Left renal cortex interstitium (tissue), 4 donors: Measurements from ENCODE around the gene DSCAML1. TPM values are rescaled to one million over a fixed set of nuclear protein-coding genes. Genes with fewer than 3 reads are reported as not detected.

ENCODE experiments used
- DNase-seq, 4 donors: peaks; one replicate each; pipeline ENCODE4 v3.0.0-alpha.2; 2013; ENCODE audit warnings: low read depth in 4 of 4, low spot score in 2 of 4, missing footprints in 1 of 4
- polyA plus RNA-seq, 4 donors: library from polyadenylated mRNA; unstranded; fragments of 120-200 nt; gene quantifications; one replicate each; pipeline ENCODE4 v1.2.1, GENCODE V29; 2013; ENCODE audit not compliant: insufficient read length in 4 of 4

DSCAML1 gene
- polyA plus RNA-seq, 4 donors, result 1.3 to 4.0 (median 2.0) TPM

DNA sequence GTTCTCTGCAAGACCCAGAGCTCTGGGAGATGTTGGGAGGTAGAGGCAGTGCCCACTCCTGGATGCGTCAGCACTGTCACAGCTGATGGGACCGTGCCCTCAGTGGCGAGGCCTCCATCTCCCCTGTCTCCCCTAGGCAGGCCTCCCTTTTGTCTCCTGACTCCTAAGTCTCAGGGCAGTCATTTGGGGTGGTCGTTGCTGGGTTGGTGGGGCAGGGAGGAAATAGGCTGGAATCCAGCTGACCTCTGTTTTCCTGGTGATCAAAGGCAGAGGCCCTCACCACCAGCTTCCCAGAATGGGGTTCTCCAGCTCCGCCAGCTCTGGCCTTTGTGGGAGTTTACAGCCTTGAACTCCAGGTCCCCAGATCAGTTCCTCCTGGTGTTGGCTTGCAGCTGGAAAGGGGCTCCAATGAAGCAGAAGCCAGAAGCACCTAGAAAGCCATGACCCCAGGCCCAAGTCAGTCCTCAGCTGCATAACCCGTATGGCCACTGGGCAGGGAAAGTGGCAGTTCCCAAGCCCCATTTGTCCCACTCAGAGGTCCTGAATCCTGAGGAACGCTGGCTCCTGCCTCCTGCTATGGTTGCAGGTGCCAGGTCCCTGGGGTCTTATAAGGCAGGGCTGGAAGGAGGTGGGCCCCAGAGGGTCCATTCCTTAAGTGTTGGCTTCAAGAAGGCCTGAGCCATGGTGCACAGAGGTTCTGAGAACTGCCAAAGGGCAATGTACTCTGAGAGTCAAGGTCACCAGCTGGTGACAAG lies 34.8 kb upstream of the DSCAML1 start:
- no peak for DNase-seq

DNA sequence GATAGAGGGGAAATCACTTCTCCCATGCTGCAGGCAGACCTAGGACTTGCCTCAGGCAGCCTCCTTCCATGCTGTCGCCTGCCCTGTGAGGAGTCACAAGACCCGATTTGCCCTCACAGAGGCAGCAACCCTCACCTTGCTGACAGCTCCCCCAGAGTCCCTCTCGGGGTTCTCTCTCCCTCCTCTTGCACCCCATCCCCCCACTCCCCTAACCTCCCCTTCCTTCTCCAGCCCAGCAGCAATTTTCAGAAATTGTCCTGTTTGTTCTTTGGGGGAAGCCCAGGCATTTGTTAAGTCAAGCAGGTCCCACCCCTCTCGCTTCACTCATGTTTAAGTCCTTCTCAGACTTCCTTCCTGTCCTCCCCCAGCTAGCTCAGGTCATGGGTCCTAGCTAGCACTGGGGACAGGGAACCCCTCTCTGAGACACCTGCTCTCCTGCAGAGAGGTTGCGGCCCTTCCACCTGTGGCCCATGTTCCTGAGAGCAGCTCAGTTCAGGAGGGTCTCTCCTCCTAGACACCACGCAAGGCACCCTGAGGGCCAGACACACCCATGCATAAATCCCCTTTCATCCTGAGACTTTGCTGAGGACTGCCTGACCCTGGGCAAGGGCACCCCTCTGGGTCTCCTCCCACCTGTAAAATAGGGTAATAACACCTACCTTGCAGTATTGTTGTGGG lies 33.8 kb upstream of the DSCAML1 start:
- DNase-seq, result no peak

DNA sequence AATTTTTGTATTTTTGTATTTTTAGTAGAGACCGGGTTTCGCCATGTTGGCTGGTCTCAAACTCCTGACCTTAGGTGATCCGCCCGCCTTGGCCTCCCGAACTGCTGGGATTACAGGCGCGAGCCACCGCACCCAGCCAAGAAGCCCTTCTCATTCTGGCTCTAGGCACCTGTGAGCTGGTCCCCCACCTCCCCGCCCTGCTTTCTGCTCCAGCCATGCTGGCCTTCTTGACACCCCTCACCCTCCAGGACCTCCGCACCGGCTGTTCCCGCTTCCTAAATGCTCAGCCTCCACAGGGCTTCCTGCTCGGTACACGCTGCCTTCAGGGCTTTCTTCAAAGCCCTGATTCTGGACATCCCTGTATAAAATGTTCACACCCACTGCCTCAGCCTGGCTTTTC lies 33.1 kb upstream of the DSCAML1 start:
- DNase-seq, result no peak

DNA sequence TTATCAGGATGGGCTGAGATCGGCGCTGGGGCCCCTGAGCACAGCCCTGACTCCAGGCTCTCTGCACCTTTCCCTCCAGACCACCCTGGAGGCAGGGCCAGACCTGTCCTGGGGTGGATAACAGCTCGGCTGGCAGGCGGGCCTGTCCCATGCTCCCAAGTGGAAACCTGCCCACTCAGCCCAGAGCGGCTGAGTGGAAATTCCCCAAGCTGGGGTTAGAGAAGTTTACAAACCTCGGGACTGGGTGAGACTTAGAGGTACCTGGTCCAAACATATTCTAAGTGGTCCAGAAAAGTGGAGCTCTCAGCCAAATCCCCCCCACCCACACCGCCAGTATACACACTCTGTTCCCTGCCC lies 32.3 kb upstream of the DSCAML1 start:
- DNase-seq, result no peak

DNA sequence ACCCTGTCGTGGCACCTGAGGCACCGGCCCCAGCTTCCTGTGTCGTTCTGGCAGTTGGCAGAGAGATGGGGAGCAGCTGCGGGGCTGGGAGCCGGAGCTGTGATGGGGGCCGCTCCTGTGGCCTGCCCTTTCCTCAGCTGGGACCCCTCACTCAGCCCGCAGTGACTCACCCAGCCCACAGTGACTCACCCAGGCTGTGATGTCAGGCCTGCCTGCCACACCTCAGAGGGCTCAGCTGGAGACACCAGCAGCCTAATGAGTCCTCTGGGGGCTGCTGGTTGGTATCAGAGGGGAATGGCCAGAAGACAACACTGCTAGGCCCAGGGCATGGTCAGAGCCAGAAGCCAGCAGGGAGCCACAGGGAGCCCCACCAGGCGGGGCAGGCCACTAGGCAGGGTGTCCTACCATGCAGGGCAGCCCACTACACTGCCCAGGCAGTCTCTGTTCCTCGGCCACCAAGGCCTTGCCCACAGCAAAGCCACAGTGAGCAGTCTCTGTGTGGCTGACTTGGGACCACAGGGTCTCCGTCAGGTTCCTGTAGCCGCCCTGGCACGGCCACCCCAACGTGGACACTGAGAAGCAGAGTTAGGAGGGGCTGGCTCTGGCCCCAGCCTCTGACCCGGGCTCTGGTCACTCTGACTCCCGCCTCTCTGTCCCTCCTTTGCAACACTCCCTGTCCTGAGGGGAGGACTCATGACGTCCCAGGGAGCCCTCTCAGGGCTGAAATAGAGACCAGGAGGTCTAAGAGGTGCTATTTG lies 31.8 kb upstream of the DSCAML1 start:
- DNase-seq, result no peak

DNA sequence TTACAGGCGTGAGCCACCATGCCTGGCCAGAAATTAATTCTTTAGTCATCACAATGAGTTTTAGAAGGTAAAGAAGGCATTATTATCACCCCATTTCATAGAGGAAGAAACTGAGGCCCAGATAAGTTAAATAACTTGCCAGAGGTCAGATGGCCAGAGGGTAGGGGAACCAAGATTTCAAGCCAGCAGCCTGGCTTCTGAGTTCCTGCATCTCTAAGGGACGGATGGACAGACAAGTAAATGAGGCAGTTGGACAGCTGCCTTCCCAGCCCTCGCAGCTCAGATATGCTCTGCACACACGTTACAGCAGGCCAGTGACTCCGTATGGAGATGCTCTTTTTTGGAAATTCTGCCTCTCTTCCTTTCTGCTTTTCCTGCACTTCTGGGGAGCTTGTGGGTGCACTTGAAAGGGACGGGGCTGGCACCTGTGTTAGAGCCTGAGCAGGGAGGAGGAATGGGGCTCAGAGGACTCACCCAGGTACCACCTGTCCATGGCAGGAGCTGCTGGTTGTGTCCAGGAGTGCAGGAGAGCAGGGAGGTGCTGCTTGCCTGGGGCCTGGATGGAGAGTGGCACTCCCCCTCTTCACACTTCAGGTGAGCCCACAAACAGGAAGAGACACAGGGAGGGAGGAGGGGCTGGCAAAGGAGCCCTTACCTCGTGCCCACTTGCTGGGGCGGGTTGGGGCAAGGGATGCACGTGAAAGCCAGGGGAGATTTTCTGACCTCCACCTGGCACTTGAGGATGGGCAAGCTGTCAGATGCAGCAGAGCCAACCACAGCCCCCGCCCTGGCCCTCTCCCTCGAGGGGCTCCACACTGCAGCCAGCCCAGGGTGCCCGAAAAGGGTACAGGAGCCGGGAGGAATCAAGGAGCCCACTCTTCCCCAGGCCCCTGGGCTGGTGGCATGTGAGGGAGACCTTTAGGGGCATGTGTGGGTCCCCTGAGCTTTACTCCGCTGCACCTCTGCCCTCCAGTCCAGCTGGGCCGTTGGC lies 30.8 kb upstream of the DSCAML1 start:
- DNase-seq, result no peak

DNA sequence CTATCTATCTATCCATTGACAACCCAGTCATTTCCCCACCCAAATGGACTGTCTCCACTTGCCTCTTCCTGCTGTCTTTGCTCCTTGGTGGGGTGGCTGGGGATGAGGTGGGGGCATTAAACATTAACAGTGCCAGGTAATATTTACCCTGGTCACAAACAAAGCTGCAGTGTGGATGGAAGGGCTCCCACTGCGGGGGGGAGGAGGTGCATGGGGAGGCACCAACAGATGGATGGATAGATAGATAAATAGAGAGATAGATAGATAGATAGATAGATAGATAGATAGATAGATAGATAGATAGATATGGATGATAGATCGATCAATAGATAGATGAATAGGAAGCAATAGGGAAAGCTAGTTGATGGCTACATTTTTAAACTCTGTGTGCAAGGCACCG lies 29.8 kb upstream of the DSCAML1 start:
- no peak for DNase-seq

DNA sequence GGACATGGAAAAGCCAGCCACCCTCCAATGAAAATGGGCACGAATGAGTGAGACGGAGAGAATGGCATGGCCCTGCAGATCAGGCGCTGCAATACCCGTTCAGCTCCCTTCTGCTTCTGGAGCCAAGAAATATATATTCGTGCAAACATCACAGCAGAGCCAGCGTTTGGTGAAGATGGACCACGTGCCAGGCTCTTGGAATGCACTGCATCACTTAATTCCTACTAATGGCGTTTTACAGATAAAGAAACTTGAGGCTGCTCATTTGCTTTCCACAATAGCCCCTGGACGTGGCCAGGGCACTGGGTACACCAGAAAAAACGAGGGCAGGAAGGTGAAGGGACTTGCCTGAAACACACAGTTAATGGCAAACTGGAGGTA lies 29.2 kb upstream of the DSCAML1 start:
- DNase-seq, result no peak

DNA sequence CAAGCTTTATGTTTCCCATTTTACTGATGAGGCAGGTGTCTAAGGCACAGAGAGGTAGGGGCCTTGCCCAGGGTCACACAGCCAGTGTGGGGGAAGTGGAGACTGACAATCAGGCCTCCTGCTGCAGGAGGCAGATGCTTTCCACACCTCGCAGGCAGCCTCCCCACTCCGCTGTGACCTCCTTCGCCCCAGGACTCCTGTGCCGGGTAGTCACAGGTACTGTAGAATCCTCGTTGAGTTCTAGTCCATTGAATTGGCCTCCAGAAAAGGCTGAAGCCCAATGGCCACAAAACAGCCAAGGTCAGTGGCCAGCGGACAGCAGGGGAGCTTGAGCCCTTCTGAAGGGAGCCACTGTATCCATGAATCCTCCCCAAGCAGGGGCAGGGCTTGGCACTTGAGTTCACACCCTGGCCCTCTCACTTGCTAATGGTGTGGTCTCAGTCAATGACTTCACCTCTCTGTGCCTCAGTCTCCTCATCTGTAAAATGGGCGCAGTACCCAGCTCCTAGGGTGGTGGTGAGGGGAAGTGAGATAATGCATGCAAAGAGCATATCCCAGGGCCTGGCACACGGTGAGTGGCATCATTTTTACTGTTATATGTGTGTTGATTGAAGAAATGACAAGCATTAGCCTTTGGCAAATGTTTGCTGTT lies 28.6 kb upstream of the DSCAML1 start:
- no peak for DNase-seq

DNA sequence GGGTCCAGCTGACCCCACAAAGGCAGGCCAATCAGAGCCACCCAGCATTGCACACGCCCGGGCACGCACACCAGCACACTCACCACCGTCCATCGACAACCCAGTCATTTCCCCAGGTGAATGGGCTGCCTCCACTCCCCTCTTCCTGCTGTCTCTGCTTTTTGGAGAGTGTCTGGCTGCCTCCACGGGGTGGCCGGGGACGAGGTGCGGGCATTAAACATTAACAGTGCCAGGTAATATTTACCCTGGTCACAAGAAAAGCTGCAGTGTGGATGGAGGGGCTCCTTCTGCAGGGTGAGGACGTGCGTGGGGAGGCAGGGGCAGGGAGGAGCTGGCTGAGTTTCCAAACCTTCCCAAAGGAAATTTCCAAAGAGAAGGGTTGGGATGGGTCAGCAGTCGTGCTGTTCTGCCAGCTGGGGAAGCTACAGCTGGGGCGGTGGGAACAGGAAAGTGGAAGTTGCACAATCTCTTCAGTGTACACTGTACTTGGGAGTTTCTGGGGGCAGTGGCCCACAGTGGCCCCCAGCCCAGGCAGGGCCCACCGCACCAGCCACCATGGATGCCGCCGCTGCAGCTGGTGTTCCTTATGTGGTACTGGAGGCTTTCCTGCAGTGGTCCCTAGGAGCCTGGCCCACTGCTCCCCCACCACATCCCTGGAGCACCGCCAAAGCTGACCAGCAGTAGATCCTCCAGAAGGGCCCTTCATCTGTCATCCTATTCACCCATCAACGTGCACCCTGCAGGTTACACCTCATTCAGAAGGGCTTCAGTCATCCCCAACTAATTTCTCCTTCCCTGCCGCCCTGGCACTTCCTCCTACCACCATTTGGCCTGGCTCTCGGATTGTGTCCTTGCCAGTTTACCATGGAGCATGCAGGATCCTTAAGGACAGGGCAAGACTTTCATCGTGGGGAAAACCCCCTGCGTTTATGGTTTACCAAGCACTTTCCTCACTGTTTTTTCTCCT lies 27.8 kb upstream of the DSCAML1 start, which contains the start of gene FXYD2:
Gene FXYD2 (minus strand): TSS at position 174 of the 967 bp plus-strand sequence. CDS start 66 bp downstream, at position 108.
- DNase-seq, result no peak

DNA sequence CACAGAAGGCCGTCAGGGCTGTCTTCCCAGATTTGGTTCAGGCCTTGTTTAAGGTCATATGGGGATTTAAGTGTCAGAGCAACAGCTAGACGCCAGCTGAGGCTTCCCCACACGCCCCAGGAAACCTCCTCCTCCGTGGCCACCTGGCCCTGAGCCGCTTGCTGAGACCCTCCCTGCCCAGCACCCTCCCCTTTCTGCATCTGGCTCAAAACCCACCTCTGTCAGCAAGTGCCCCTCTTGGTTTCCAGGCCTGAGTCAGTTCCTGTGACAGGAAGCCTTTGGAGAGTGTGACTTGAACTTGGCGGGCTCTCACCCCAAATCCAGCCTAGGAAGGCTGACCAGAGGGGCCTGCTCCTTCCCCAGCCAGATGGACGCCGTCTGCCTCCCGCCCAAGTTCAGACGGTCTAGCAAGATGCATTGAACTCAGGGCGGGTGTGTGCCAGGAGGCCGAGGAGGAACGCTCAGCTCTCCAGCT lies 27.0 kb upstream of the DSCAML1 start:
- no peak for DNase-seq

DNA sequence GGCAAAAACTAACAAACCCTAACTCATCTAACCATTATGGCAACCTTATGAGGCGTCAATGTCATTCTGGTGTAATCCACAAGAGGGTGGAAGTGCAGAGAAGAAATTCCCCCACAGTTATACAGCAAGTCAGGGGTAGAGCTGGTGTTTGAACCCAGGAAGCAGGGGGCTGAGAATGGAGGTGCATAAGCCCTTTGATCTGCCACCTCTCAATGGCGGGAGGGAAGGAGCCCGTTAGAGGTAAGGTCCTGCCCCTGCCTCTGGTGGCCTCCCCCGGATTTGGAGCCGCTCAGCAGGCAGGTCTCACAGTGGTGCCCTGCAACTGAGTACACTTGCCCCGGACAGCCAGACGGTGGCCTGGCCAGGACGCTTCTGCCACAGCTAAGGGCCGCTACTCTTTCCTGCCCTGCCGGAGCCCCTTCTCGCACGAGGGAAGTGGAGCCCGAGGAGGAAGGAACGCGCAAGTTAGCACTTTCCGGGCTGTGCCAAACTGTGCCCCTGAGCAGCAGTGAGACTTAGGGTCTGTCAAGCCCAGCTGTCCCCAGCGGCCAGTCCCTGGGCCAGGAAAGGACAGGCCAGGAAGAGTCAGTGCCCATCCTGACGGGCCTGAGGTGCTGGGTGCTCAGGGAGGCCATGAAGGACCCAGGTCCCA lies 26.4 kb upstream of the DSCAML1 start:
- DNase-seq, result no peak

DNA sequence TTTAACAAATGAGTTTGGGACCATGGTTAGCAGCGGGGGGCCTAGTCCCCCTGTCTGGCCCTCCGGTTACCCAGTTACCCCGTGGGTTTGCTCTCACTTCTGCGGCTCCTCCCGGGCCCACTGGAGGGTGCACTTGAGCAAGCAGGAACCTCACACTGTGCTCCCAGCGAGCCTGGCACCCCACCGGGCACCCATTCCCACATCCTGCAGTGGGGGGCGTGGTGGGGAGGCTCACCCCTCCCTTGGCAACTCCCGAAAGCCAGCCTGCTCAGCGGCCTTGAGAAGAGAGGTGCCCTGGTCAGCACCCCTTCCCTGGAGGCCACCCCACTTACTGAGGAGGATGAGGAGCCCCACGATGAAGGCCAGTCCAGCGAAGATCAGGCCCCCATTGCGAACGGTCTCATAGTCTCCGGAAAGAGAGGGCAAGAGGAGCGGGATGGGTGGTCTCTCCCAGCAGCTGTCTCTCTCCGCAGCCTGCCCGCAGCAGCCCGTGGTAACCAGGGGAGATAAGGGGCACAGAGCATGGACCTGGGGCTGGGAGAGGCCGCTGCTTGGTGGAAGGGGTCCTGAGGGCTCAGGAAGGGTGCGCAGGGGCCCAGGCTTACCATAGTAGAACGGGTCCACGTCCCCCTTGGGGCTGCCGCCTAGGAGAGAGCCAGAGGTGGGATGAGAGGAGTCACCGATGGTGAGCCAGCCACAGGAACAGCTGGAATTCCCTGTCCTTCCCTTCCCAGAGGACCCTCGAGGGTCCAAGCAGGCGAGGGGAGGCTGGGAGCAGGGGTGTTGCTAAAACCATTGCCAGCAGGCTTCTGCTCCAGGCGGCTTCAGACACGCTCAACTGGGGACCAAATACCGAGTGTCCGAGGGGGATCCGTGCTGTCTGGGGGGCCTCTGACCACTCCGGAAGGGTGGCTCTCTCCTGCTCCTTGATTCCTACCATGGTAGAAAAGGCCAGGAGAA lies 25.3 kb upstream of the DSCAML1 start:
- no peak for DNase-seq

DNA sequence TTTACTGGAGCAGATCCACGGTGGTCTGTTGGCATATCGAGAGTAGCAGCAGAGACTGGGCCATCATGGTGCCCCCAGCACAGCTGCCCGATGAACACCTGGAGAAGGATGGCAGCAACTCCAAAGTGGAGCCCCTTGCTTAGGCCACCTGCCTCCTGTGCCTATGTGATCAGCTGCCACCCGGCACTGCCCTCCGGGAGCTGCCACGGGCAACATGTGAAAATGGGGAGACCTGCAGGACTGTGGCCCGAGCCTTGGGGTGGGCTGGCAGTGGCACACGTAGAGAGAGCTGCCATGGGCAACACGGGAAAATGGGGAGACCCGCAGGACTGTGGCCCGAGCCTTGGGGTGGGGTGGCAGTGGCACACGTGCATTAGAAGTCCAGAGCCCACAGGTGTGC lies 24.4 kb upstream of the DSCAML1 start:
- DNase-seq, result no peak

DNA sequence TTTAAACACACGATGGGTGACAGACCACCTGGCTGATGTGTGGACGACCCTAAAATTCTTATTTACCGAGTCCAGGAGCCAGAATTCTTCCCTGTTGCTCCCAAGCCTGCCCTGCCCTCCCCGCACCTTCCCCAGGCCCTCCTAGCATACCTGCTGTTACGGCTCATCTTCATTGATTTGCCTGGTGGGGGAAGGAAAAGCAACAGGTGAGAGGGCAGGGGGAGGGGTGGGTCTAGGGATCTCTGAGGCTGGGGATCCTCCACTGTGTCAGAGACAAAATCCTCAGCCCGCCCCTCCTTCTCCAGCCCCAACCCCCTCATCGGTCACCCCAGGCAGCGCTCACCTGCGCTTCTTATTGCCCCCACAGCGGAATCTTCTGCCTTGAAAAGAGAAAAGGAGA lies 23.5 kb upstream of the DSCAML1 start:
- no peak for DNase-seq

DNA sequence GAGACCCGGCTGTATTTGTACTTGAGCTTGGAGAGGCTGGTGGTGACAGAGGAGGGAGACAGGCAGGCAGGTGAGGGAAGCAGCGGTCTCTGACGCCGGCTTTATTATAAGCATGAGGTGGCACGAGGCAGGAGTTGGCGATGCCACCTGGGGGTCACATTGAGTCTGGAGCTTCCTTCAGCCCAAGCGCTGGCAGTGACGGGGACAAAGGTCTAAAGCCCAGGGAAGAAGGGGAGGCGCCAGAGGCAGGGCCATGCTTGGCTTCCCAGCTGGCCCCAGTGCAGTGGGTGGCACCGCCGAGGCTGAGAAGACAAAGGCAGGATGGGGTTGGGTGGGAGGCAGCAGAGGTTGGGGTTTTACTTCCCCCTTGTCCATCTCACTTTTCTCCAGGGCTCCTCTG lies 23.1 kb upstream of the DSCAML1 start:
- DNase-seq, result no peak
